Limb (tissue), 2 donors: ENCODE results near the gene PRUNE1.

Experiments
- DNase-seq, 2 donors: peaks; one replicate each; pipeline ENCODE4 v3.0.0-alpha.2; 2016; ENCODE audit errors: extremely low spot score in 2 of 2

PRUNE1 gene

DNA sequence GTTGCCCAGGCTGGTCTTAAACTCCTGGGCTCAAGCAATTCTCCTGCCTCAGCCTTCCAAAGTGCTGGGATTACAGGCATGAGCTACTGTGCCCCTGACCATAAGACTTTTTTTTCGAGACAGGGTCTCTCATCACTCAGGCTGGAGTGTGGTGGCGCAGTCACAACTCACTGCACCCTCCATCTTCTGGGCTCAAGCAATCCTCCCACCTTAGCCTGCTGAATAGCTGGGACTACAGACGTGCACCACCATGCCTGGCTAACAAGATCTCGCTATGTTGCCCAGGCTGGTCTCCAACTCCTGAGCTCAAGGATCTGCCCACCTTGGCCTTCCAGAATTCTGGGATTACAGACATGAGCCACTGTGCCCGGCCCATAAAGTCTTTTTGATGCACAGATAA, 41.2 kb downstream of the PRUNE1 start:
- DNase-seq = no peak

DNA sequence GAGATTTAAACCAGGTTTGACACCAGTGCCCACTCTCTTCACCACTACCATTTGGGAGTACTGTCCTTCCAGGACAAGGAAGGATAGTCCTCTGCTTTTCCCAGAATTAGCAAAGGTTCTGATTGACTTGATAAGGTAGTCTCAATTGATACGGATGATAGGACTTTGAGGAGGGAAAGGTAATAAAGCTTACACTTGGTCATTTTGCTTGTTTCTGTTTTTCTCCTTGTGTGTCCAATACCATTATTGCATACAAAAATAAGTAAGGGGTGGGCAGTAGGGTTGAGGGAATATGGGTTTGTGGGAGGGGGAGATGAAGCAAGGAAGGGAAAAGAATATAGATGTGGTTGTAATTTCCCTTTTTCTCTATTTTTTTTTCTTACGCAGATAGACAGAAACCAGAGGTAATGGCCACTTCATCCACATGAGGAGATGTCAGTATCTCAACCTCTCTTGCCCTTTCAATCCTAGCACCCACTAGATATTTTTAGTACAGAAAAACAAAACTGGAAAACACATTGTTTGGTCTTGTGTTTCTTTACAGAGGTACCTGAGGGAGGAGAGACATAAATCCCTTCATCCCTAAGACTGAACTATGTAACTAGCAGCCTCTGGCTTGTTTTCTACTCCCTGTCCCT, 41.9 kb downstream of the PRUNE1 start:
- no peak for DNase-seq

DNA sequence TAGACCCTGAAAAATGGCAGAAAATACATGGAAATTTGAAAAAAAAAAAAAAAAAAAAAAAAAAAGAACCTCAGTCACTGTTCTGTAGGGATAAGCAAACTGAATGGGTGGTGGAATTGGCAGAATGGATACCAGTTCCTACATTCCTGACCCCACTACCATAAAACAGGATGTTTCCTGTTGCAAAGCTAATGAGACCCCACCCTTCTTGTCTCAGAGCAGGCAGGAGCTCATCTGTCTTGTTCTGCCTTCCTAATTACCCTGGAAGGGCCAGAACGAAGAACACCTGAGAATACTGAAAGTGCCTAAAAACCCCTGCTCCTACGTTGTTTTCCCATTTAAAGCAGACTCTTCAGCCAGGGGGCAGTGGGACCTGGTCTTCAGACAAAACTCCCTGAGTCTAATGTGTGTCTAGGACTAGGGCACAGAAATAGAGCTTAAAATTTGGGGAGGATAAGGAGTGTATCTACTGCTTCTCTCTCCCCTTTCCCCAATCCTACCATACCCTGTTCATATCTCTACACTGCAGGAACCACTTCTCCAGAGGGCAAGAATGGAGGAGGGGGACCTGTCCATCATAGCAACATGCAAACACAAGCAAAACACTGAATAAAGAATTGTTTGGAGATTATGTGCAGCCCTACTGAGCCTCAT, 43.2 kb downstream of the PRUNE1 start:
- DNase-seq = no peak

DNA sequence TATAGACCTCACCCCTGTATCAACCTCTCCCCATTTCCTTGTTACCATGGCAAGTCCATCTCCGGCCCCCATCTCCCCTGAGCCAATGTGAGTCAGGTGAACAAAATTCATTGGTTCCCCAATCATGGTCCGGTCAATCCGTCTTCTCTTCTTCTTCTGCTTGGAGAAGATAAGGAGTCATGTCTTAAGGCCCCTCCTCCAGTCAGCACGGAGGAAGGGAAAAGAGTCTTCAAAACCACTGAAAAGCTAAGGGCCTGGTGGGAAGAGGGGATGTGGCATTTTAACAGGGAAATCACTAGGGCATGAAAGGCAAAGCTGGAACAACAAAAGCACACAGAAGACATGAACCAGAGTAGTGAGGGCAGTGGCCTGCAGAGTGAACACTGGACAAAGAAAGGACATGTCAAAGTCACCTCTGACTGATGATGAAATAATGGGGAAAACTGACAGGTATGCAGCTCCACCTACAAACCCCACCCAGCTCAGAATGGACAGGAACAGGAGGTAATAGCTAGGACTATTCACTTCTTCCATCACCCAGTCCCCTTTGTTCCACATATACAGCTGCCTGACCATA, 46.8 kb downstream of the PRUNE1 start:
- DNase-seq = no peak

DNA sequence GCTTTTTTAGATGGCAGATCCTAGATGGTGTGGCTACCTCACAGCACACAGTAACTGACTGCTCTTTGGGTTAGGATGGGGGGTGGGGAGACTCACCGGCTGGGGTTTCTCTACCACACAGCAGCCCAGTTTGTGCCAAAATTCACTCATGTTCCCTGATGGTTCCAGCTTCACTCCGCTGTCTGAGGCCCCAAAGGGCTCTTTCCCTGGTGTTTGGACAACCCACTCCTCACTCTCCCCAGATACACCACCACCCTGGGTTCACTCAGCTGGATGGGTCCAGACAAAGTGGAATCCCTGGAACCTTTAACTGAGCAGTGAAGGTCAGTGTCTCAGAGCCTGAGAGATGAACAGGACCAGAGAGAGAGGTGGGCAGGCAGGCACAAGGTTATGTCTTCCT, 47.3 kb downstream of the PRUNE1 start:
- no peak for DNase-seq

DNA sequence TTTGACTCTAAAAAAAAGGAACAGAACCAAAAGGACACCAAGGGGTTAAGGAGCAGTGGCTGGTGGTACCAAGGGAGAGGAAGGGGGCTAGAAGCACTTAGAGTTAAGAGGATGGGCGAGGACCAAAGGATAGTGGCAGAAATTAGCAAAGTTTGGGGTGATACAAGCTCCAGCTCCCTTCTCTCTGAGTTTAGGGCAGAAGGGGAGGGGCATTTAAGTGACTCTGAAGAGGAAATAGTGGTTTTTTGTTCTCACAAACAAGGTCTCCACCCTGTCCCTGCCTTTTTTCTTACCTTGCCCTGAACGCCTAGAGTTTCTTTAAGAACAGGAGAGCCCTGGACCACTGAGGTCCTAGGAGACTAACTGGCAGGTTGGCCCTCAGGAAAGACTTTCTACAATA, 47.9 kb downstream of the PRUNE1 start:
- no peak for DNase-seq

DNA sequence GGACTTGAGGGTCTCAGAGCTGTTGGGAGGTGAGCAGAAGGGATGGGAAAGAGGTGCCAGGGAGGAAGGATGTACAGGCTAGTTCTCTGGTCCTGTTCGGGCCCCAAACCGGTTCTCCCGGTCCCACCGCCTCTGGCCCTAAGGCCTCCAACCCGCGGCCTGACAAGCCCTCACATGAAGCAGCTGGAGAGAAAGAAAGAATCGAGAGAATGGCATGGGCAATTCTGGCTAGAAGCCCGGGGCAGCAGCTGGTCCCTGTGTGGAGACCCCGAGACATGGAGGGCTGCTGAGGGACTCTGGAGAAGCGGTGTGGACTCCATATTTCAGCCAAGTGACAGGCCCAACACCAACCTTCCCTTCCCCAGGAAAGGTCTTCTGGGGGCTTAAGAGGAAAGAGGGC, 50.4 kb downstream of the PRUNE1 start:
- DNase-seq = peak; percentile 46 to 78

DNA sequence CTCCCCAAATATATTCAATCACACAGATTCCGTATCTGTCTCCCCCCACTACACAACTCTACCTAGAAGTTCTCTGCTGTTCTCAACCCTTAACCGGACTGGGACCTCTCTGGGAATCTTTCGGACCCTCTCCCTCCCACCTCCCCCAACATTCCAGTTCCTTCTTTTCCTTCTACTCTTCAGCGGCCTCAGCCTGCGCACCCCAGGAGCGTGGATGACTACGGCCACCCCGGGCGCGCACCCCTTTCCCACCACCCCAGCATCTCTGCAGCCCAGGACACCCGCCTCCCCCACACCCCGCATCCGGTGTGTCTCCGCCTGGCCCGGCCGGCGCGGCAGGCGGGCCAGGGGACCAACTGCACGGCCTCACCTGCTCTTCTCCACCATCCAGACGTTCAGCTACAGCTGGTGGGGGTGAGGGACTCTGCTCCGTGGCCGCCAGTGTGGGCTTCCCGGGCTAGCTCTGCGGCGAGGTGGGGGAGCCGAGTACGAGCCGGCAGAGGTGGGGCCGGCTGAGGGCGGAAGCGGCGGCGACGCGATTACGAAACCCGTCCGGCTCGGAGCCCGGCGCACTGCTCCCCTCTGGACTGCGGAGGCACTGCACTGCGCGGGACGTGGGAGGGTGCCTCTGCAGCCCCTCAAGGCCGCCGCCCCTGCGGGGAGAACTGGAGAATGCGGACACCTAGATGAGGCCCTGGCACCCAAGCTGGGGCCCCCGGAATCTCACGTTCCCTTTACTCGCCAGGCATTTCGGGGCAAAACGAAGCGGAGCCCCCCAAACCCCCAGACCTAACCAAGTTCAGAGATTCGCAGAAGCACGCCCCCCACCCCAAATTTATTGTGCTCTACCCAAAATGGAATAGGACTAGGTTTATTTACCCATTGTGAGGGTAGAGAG, 51.1 kb downstream of the PRUNE1 start, which contains the start of gene CDC42SE1:
Gene CDC42SE1, minus strand, starts transcription at position 514 of the 898 bp plus-strand sequence. CDS start 3,892 bp downstream, outside the sequence.
- DNase-seq = peak; percentile 90 to 92

DNA sequence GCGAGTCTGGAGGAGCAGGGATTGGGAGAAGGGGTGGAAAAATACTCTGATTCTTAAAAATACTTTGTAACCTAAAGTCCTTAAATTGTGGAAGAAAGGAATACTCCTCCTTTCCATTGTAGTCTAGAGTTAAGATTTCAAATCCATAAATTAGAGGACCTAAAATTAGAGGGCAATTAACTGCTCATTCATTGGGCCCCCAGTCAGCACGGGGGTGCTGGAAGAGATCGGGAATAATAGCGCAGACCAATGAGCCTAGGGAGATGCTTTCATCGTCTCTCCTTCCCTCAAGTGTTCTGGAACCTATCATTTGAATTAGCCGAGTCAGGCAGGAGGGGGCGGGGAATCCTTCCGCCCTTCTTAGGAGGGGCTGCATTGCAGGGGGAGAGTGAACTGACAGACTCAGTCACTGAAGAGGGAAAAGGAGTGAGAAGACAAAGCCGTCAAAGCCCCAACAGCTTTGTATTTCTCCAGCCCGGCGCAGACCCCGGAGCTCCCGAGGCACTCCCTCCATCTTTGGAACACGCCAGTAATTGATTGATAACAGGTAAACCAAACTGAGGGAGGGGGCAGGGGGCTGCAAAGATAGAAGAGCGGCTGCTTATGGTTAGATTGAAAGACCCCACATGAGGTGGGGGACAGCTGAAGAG, 51.9 kb downstream of the PRUNE1 start, which contains the start of gene MLLT11:
Gene MLLT11, plus strand, starts transcription at position 391 of the 650 bp plus-strand sequence. CDS start 6,828 bp downstream, outside the sequence.
- peak; percentile 76 to 88 for DNase-seq

DNA sequence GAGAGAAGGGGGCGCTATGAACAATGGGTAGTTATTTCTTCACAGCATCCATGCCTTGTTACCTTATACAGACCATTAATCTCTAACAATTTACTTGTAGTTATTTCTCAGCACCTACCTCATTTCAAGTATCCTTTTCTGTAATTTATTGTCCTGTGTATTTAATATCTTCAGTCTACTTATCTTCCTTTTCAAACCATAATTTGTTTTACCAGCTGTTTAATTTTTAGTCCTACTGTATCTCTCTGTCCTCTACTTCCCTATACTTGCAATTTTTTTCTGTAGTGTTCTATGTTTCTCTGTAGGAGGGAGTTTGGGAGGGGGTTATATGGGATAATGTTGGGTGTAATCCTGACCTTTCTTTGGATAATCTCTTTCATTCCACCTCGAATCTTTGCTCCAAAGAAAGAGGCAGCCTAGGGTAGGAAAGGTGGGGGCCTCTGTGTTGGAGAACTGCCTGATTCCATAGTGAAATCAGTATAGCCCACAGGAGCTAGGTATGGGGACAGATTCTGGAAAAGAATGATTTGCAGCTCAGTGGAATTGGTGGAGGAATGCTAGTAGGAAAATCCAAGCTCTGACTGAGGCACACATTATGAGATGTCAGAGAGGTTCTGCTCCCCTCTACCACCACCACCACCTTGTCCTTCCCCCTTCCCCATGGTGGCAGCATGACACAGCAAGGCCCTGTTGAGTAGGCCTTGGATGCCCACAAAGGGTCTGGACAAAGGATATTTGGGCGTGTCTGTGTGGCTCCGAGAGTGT, 52.6 kb downstream of the PRUNE1 start:
- DNase-seq = peak in 1 of 2 donors; percentile 54

DNA sequence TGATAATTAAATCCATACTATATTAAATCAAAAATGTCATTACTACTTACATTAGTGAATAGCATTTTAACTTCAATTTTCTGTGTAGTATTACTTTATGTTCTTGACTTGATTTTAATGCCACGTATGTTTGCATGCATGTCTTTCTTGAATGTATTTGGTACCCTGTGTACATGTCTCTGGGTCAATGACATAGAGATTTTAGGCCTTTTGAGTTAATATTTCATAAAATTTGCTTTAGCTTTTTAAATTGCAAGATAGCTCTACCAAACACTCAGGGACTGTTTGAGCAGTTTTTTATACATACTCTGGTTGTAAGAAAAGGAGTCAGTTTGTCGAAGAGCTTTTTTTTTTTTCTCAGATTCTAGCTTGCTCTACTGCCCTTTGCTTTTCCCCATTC, 53.5 kb downstream of the PRUNE1 start:
- no peak for DNase-seq

DNA sequence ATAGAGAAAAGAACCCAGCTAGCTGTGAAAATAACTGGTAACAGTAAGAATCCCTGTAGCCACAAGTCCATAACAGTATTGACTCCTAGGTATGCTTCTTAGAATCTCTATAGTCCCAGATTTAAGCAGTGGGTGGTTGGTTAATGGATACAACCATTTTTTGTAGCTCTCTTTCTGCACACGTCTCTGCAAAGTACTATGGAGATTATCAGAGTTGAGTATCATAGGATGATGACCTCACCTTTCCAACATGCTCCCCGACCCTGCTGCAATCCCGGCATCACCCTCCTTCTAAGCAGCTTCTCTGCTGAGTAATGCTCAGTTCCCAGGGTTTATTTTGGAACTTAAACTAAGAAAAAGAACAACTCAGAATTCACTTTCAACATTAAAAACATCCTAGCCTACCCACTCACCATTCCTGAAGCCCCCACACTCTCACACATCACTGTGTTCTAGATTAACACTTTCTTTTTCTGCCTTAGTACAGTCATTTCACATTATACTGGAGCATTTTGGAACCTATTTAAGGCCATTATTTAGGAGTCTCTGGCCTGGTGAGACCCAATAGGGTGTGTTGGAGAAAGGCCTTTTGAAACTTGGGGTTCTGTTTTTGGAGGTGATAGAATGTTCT, 54.6 kb downstream of the PRUNE1 start:
- DNase-seq = no peak

DNA sequence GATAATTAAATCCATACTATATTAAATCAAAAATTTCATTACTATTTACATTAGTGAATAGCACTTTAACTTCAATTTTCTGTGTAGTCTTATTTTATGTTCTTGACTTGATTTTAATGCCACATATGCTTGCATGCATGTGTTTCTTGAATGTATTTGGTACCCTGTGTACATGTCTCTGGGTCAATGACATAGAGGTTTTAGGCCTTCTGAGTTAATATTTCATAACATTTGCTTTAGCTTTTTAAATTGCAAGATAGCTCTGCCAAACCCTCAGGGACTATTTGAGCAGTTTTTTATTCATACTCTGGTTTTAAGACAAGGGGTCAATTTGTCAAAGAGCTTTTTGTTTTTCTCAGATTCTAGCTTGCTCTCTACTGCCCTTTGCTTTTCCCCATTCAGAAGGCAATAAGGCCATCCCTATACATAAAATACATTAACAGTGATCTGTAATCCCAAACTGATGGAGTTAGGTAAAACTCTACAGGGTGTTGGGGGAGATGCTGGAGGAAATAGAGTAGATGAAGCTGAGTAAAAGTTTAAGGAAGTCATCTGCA, 56.9 kb downstream of the PRUNE1 start:
- DNase-seq = no peak

DNA sequence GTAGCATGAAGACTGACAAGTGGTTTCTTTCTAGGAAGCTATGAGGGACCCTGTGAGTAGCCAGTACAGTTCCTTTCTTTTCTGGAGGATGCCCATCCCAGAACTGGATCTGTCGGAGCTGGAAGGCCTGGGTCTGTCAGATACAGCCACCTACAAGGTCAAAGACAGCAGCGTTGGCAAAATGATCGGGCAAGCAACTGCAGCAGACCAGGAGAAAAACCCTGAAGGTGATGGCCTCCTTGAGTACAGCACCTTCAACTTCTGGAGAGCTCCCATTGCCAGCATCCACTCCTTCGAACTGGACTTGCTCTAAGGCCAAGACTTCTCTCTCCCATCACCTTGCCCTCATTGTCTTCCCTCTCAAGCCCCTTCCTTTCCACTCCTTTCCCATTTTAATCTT, 58.9 kb downstream of the PRUNE1 start:
- no peak for DNase-seq

DNA sequence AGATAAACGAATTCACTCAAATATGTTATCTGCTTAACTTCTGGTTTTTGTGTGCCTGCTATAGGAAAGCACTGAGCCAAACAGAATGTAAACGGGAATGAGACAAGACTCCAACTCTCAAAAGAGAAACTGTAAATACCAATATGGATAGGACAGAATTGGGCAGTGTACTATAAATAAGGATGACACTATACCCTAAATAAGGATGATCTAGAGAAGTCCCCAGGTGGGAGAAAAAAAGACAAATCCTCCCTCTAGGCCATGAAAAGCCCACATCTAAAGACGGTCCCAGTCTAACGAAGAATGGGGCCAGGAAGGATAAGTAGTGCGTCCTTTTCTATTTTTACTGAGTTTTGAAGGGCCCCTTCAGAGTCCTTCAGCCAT, 60.8 kb downstream of the PRUNE1 start:
- no peak for DNase-seq

DNA sequence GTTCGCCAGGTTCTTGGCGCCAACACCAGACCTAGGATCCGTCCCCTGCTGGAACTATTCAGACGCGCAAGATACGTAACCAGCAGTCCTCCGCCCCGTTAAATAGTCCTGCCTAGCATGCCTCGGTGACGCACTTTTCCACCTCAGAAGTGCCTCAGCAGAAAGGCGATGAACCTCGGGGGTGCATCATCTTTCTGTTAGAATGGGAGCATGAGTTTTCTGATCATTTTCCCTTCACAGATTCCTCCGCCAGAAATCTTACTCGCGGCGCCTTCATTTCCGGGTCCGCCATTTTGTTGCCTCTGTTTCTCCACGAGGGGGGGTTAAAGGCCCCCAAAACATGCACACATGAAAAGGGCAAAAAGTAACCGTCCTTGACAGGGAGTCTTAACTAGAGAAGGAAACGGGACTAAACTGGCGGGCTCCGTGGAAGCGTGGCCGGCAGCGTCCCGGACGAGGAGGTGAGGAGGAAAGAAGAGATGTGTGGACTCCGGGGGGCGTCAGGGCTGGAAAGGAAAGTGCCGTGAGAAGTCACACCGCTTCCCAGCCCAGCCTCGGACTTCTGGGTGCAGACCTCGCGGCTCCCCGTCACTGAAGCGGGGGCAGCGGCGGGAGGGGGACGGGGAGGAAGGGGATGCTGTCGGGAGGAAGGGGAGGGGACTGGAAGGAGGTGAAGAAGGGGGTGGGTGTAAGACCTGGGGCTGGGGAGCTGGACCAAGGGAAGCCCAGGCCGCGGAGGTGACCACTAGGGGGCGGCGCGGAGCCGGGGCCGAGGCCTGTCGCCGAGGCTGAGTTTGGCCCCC, 62.4 kb downstream of the PRUNE1 start, which contains the start of gene GABPB2:
Gene GABPB2, plus strand, starts transcription at position 288 of the 803 bp plus-strand sequence. CDS start 17,429 bp downstream, outside the sequence.
- DNase-seq = peak; percentile 94 to 96

DNA sequence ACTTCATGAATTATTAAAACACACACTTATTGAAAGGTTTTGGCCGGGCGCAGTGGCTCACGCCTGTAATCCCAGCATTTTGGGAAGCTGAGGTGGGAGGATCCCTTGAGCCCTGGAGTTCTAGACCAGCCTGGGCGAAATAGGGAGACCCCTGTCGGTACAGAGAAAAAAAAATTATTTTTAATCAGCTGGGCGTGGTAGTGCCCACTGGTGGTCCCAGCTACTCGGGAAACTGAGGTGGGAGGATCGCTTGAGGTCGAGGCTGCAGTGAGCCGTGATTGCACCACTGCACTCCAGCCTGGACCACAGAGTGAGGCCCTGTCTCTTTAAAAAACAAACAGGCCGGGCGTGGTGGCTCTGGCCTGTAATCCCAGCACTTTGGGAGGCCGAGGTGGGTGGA, 64.0 kb downstream of the PRUNE1 start:
- no peak for DNase-seq
